NK-92 treated with Interleukin-12 subunit alpha and Interleukin-12 subunit beta, amount 100 ng/mL, for 24 hours (cell line): Measurements from ENCODE around the gene ADD1.
"Not testable (repeated sequence)": the region's sequence is repeated elsewhere in the genome, so short reads cannot be mapped to it uniquely, and the experiment has no call there.

ENCODE experiments used
- DNase-seq: peaks from one replicate; lab custom pipeline; 2025; lab: John Stamatoyannopoulos, UW

The ADD1 gene

GRCh38 chr4:2922453-2923101 is 78.9 kb downstream of the ADD1 start:
- not testable (repeated sequence) for DNase-seq

GRCh38 chr4:2923141-2923551 is 79.5 kb downstream of the ADD1 start:
- no peak for DNase-seq

- DNase-seq, result no peak
Observed at GRCh38 chr4:2923668-2924173, 80.1 kb downstream of the ADD1 start.

- no peak for DNase-seq
Observed at GRCh38 chr4:2924286-2924685, 80.6 kb downstream of the ADD1 start.

- no peak for DNase-seq
Observed at GRCh38 chr4:2924765-2925301, 81.2 kb downstream of the ADD1 start.

- DNase-seq, result no peak
Observed at GRCh38 chr4:2925496-2925895, 81.9 kb downstream of the ADD1 start.

GRCh38 chr4:2925931-2926860 is 82.6 kb downstream of the ADD1 start:
- DNase-seq, result no peak

- no peak for DNase-seq
Observed at GRCh38 chr4:2927016-2927695, 83.5 kb downstream of the ADD1 start.

- DNase-seq, result no peak
Observed at GRCh38 chr4:2927696-2928075, 84.0 kb downstream of the ADD1 start.

GRCh38 chr4:2928242-2929176 is 84.9 kb downstream of the ADD1 start:
- DNase-seq, result no peak

- no peak for DNase-seq
Observed at GRCh38 chr4:2929469-2929868, 85.8 kb downstream of the ADD1 start.

GRCh38 chr4:2930135-2930757 is 86.6 kb downstream of the ADD1 start:
- no peak for DNase-seq

- DNase-seq, result no peak
Observed at GRCh38 chr4:2930758-2931511, 87.3 kb downstream of the ADD1 start.

- no peak for DNase-seq
Observed at GRCh38 chr4:2931512-2932301, 88.1 kb downstream of the ADD1 start.

- DNase-seq, result no peak
Observed at GRCh38 chr4:2932321-2932950, 88.8 kb downstream of the ADD1 start.

- no peak for DNase-seq
Observed at GRCh38 chr4:2932951-2933565, 89.4 kb downstream of the ADD1 start.

GRCh38 chr4:2933566-2934076 is 90.0 kb downstream of the ADD1 start:
- DNase-seq, result no peak
